ENCODE results near the gene ZNF76.

Gene ZNF76

GRCh38 chr6:35342258-35343091 lies 82.9 kb downstream of the ZNF76 start, which contains the start of gene PPARD:
Gene PPARD, plus strand, starts transcription at chr6:35342558. Its CDS starts 68,530 bp downstream, at chr6:35411088.
- no peaks in the 10 kb centered on the region for H3K9me2 ChIP-seq (replicated peaks; ENCODE audit: insufficient read depth, low read length)
- peak within 1 kb of the TSS; percentile 84 for H3K4me3 ChIP-seq (ENCODE audit: low read length)
- H3K27ac ChIP-seq (ENCODE audit: low read length) = no peak within 1 kb of the TSS

GRCh38 chr6:35343092-35343834 lies 83.7 kb downstream of the ZNF76 start:
- no peaks in the 10 kb centered on the region for H3K27me3 ChIP-seq (replicated peaks; ENCODE audit: insufficient read depth, low read length)
- no peaks in the 10 kb centered on the region for H3F3A ChIP-seq (ENCODE audit: insufficient read depth, low read length)
- no peaks in the 10 kb centered on the region for H3K36me3 ChIP-seq (replicated peaks; ENCODE audit: insufficient read depth, low read length)
- no peak for DNase-seq
- H3K79me2 ChIP-seq (ENCODE audit: low read length) = peaks cover 23% of the 10 kb centered on the region
- no peak for TF ChIP-seq CTCF (IDR thresholded peaks at IDR 0.05; ENCODE audit: low read length)
- TF ChIP-seq EZH2 (optimal IDR thresholded peaks at IDR 0.05; ENCODE audit: low read depth, low read length) = no peak
- no peak for TF ChIP-seq EZH2phosphoT487 (IDR thresholded peaks at IDR 0.05; ENCODE audit: low read length)
- H3K9me3 ChIP-seq (replicated peaks; ENCODE audit: insufficient read depth, low read length) = no peaks in the 10 kb centered on the region
- no peaks in the 10 kb centered on the region; the same call in 1 of the 2 replicates for H4K20me1 ChIP-seq (ENCODE audit: insufficient read depth, low read length)
- peak overlapping the region; percentile 95 for H3K4me2 ChIP-seq (ENCODE audit: low read depth, low read length)
- H3K4me1 ChIP-seq (ENCODE audit: low read length) = peaks cover 6% of the 10 kb centered on the region; the same call in 1 of the 2 replicates
- H3K4me3 ChIP-seq (ENCODE audit: low read length) = peak overlapping the region; percentile 84
- H3K27ac ChIP-seq (ENCODE audit: low read length) = no peak overlapping the region
- peak overlapping the region; percentile 53; the same call in 1 of the 2 replicates for H2AFZ ChIP-seq (ENCODE audit: low read length)
- no peaks in the 10 kb centered on the region for H3K9me2 ChIP-seq (replicated peaks; ENCODE audit: insufficient read depth, low read length)
- H3K9ac ChIP-seq (ENCODE audit: low read length) = peak overlapping the region; percentile 72

More at GRCh38 chr6:35342258-35343091, 82.9 kb downstream of the ZNF76 start, which contains the start of gene PPARD:
- TF ChIP-seq CTCF (IDR thresholded peaks at IDR 0.05; ENCODE audit: low read length) (peak; percentile 97), EZH2phosphoT487 (IDR thresholded peaks at IDR 0.05; ENCODE audit: low read length) (no peak)
- Histone ChIP-seq H3K27me3 (replicated peaks; ENCODE audit: insufficient read depth, low read length) (no peaks in the 10 kb centered on the region), H2AFZ (ENCODE audit: low read length) (peak within 1 kb of the TSS; percentile 53), H4K20me1 (ENCODE audit: insufficient read depth, low read length) (no peaks in the 10 kb centered on the region; the same call in 1 of the 2 replicates), H3K9ac (ENCODE audit: low read length) (peak within 1 kb of the TSS; percentile 72), H3K36me3 (replicated peaks; ENCODE audit: insufficient read depth, low read length) (no peaks in the 10 kb centered on the region), H3K4me1 (ENCODE audit: low read length) (peaks cover 6% of the 10 kb centered on the region; the same call in 1 of the 2 replicates), H3K4me2 (ENCODE audit: low read depth, low read length) (peak within 1 kb of the TSS; percentile 95), H3K79me2 (ENCODE audit: low read length) (peaks cover 23% of the 10 kb centered on the region), H3K9me3 (replicated peaks; ENCODE audit: insufficient read depth, low read length) (no peaks in the 10 kb centered on the region), H3F3A (ENCODE audit: insufficient read depth, low read length) (no peaks in the 10 kb centered on the region)
- DNase-seq = peak; percentile 91

- Histone ChIP-seq H3K27ac (ENCODE audit: low read length) (no peak overlapping the region), H3F3A (ENCODE audit: insufficient read depth, low read length) (no peaks in the 10 kb centered on the region), H3K9ac (ENCODE audit: low read length) (no peak overlapping the region), H3K4me3 (ENCODE audit: low read length) (no peak overlapping the region), H3K9me3 (replicated peaks; ENCODE audit: insufficient read depth, low read length) (no peaks in the 10 kb centered on the region), H3K4me2 (ENCODE audit: low read depth, low read length) (peak overlapping the region; percentile 95; the same call in 1 of the 2 replicates), H3K79me2 (ENCODE audit: low read length) (peaks cover 23% of the 10 kb centered on the region), H2AFZ (ENCODE audit: low read length) (no peak overlapping the region), H3K9me2 (replicated peaks; ENCODE audit: insufficient read depth, low read length) (no peaks in the 10 kb centered on the region), H3K27me3 (replicated peaks; ENCODE audit: insufficient read depth, low read length) (no peaks in the 10 kb centered on the region), H3K4me1 (ENCODE audit: low read length) (peaks cover 6% of the 10 kb centered on the region; the same call in 1 of the 2 replicates), H3K36me3 (replicated peaks; ENCODE audit: insufficient read depth, low read length) (no peaks in the 10 kb centered on the region), H4K20me1 (ENCODE audit: insufficient read depth, low read length) (no peaks in the 10 kb centered on the region; the same call in 1 of the 2 replicates)
- TF ChIP-seq EZH2phosphoT487 (IDR thresholded peaks at IDR 0.05; ENCODE audit: low read length) (no peak), CTCF (IDR thresholded peaks at IDR 0.05; ENCODE audit: low read length) (no peak), EZH2 (optimal IDR thresholded peaks at IDR 0.05; ENCODE audit: low read depth, low read length) (no peak)
- DNase-seq = no peak
These were observed 84.5 kb downstream of the ZNF76 start for GRCh38 chr6:35343835-35344550.

All from MM.1S (cell line).